Breast epithelium (tissue), 3 donors: ENCODE data around the gene CENPP.

Source experiments
- POLR2A ChIP-seq: fragments of 450-650 bp; IDR thresholded peaks from one replicate; pipeline ENCODE4 v1.6.1; 2016; ENCODE audit warnings: antibody characterized with exemption, mild to moderate bottlenecking, moderate library complexity
- TF ChIP-seq, protein P1 (sequence below), 3 donors: fragments of 450-650 bp; IDR thresholded peaks; one replicate each; pipeline ENCODE4 v1.5.1; 2016 to 2017; ENCODE audit warnings: antibody characterized with exemption in 3 of 3, mild to moderate bottlenecking in 3 of 3, moderate library complexity in 3 of 3

- TF ChIP-seq, protein P1, sequence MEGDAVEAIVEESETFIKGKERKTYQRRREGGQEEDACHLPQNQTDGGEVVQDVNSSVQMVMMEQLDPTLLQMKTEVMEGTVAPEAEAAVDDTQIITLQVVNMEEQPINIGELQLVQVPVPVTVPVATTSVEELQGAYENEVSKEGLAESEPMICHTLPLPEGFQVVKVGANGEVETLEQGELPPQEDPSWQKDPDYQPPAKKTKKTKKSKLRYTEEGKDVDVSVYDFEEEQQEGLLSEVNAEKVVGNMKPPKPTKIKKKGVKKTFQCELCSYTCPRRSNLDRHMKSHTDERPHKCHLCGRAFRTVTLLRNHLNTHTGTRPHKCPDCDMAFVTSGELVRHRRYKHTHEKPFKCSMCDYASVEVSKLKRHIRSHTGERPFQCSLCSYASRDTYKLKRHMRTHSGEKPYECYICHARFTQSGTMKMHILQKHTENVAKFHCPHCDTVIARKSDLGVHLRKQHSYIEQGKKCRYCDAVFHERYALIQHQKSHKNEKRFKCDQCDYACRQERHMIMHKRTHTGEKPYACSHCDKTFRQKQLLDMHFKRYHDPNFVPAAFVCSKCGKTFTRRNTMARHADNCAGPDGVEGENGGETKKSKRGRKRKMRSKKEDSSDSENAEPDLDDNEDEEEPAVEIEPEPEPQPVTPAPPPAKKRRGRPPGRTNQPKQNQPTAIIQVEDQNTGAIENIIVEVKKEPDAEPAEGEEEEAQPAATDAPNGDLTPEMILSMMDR (IDR thresholded peaks at IDR 0.05): no peak
- no peak for TF ChIP-seq POLR2A
These were observed 35.9 kb upstream of the CENPP start for GRCh38 chr9:92289708-92290390.
